HG02798 (cell line): Measurements from ENCODE around the gene RMDN2.
A peak's percentile ranks its signal among the peaks of the same experiment; 100 is the strongest.

Experiments
- ATAC-seq: cut with Tn5 transposase; IDR thresholded peaks from one replicate; pipeline ENCODE4 v1.9.1; 2021; ENCODE audit warnings: mild to moderate bottlenecking; ENCODE audit not compliant: unreplicated experiment, poor library complexity

RMDN2 gene

GRCh38 chr2:38035968-38036367, 110.9 kb downstream of the RMDN2 start:
- no peak for ATAC-seq

DNA sequence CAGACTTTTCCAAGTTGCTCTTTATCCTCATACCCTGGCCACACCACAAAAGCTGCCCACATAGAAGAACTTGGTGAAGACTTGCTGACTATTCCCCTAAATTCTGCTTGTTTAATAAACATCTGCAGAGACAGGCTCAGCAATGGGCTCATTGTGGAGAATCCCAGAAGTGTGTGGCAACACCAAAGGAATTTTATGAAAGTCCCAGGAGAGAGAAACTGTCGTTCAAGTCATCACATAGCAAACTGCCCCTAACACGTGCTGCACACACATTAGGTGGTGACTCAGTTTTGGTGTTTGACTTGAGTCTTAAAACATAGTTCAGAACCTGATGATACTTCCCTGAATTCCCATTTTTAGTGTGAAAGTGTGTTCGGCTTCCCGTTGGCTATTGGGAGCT, 112.2 kb downstream of the RMDN2 start:
- ATAC-seq, result no peak

GRCh38 chr2:38037757-38038621, 112.9 kb downstream of the RMDN2 start:
- peak; percentile 77 for ATAC-seq

- ATAC-seq, result no peak
Observed at GRCh38 chr2:38038682-38039081, 113.6 kb downstream of the RMDN2 start.

GRCh38 chr2:38039121-38039910, 114.2 kb downstream of the RMDN2 start:
- ATAC-seq, result no peak

- no peak for ATAC-seq
Observed at GRCh38 chr2:38045811-38046210, 120.7 kb downstream of the RMDN2 start.

- no peak for ATAC-seq
Observed at GRCh38 chr2:38056216-38056615, 131.1 kb downstream of the RMDN2 start.

- ATAC-seq, result no peak
Observed at GRCh38 chr2:38057651-38058410, 132.7 kb downstream of the RMDN2 start.

DNA sequence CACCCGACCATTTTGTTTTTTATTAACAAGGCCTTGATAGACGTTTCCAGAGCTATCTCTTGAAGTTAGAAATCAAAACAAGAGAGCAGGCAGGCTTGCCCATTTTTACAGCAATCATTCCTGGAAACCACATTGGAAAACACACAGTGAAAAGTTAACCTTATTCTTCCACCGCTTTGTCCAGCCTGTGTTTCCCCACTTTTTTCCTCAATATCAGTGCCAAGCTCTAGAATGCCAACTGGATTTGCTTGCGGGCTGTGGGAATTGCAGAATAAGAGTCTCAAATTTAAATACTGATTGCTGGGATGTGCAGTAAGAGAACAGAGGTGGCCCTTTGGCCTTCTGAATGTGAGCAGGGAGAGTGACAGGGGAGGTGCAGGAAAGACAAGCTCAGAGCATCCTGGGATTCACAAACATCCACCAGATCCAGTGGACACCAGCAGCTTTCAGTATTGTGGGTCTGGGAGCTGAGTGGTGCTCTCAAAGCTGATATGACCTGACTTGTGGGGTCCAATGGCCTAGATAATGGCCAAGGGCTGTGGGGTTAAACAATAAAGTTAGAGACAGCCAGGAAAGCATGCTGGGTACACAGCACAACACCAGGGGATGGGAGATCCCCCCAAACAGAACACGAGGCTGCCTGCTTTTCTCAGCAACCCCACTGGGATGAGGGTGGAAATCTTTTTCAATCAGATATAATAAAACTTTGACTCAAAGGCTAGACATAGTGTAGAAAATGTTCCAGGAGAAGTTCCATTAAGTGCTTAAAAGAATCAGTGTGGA, 135.3 kb downstream of the RMDN2 start:
- no peak for ATAC-seq

- ATAC-seq, result no peak
Observed at GRCh38 chr2:38064801-38065501, 139.9 kb downstream of the RMDN2 start.

GRCh38 chr2:38065502-38066135, 140.5 kb downstream of the RMDN2 start:
- no peak for ATAC-seq

DNA sequence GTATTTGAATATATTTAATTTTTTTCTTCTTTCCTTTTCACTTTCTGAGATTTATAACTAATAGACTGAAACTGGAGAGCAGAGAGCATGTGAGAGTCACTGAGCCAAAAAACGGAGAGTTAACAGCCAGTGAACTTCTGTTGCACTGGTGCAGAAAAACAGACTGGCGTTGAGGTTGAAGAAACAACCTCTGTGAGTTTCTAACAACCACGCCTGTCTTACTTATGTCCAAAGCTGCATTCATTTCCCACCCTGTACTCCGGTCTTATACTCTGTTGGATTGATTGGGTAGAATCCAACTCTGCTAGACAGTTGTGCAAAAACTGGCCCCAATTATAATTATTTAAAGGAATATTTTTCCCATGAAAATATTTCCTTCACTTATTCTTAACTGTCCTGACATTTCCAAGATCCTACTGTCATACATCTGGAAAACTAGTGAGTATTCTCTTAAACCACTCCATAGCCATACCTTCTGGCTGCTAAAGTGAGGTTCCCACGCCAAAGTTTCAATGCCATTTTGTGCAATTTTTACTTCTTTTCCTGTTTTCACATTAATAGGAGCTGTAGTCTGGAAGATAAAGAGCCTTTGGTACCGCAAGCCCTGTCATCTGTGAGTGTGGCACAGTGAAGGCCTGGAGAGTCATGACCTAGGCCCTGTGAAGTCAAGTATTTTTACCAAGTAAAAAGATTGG, 141.5 kb downstream of the RMDN2 start:
- ATAC-seq, result no peak
